Glutamatergic neuron (in vitro differentiated cells): ENCODE measurements around the gene CCL25. TPM values are rescaled to one million over a fixed set of nuclear protein-coding genes. Genes with fewer than 3 reads are reported as not detected.

Source experiments
- DNase-seq: peaks from one replicate; pipeline ENCODE4 v3.0.0; 2022
- H3K27ac Mint-ChIP-seq: one replicate; pipeline ENCODE4 v1.8.0; 2020; ENCODE audit warnings: mild to moderate bottlenecking, mixed read lengths, inconsistent platforms; ENCODE audit not compliant: unreplicated experiment
- H3K27me3 Mint-ChIP-seq: one replicate; pipeline ENCODE4 v1.8.0; 2020; ENCODE audit warnings: mild to moderate bottlenecking, moderate library complexity, mixed read lengths, inconsistent platforms; ENCODE audit not compliant: unreplicated experiment
- H3K36me3 Mint-ChIP-seq: one replicate; pipeline ENCODE4 v1.8.0; 2020; ENCODE audit warnings: mild to moderate bottlenecking, mixed read lengths, inconsistent platforms; ENCODE audit not compliant: unreplicated experiment
- H3K4me1 Mint-ChIP-seq: one replicate; pipeline ENCODE4 v1.8.0; 2020; ENCODE audit warnings: mild to moderate bottlenecking, low read depth, mixed read lengths, inconsistent platforms; ENCODE audit not compliant: unreplicated experiment
- H3K4me3 Mint-ChIP-seq: one replicate; pipeline ENCODE4 v1.8.0; 2020; ENCODE audit warnings: mild to moderate bottlenecking, mixed read lengths, inconsistent platforms; ENCODE audit not compliant: unreplicated experiment
- H3K9me3 Mint-ChIP-seq: one replicate; pipeline ENCODE4 v1.8.0; 2020; ENCODE audit warnings: mild to moderate bottlenecking, moderate library complexity, mixed read lengths, inconsistent platforms; ENCODE audit not compliant: unreplicated experiment
- CTCF ChIP-seq: fragments of 200-600 bp; sonication (generic); IDR thresholded peaks from one replicate; pipeline ENCODE4 v1.5.0; 2021; ENCODE audit not compliant: partially characterized antibody, unreplicated experiment
- total RNA-seq: library from RNA; stranded (reverse); fragmentation: NEBNext Ultra II Directional; extraction: Animal tissue kit (Norgen Biotek cat#: 25700); gene quantifications from one replicate; pipeline ENCODE4 v1.2.1, GENCODE V29; 2021; ENCODE audit not compliant: unreplicated experiment

Gene CCL25
- total RNA-seq, 1 donor from 2014 or later, result not detected

- no peak for DNase-seq
- no peak overlapping the region for H3K27ac Mint-ChIP-seq
- no peak for TF ChIP-seq CTCF
- H3K36me3 Mint-ChIP-seq, result no peaks in the 10 kb centered on the region
- no peak overlapping the region for H3K4me3 Mint-ChIP-seq
- H3K4me1 Mint-ChIP-seq, result no peaks in the 10 kb centered on the region
- H3K9me3 Mint-ChIP-seq, result no peaks in the 10 kb centered on the region
- H3K27me3 Mint-ChIP-seq, result peaks cover 10% of the 10 kb centered on the region
Measured at GRCh38 chr19:8085598-8086408, 33.2 kb downstream of the CCL25 start.

- no peak for TF ChIP-seq CTCF
- Mint-ChIP-seq H3K4me1 (no peaks in the 10 kb centered on the region), H3K27ac (no peak overlapping the region), H3K27me3 (peaks cover 9% of the 10 kb centered on the region), H3K9me3 (no peaks in the 10 kb centered on the region), H3K36me3 (no peaks in the 10 kb centered on the region), H3K4me3 (no peak overlapping the region)
- no peak for DNase-seq
Measured at GRCh38 chr19:8086849-8087248, 34.3 kb downstream of the CCL25 start.

DNA sequence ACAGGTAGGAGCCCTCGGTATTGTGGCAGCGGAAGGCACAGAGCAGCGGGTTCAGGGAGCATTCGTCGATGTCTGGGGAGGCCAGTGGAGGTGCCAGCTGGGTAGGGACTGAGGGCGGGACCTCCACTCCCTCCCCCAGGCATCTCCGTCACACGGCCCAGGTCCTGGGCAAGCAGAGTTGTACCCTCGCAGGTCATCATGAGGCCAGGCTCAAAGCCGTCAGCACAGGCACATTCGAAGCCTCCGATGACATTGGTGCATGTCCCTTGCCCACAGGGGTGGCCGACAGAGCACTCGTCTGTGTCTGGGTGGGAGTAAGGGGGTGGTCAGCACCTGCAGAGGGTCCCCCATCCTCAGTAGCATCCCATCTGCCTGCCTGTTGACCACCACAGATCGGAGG, 35.3 kb downstream of the CCL25 start:
- Mint-ChIP-seq H3K27ac (no peak overlapping the region), H3K4me3 (no peak overlapping the region), H3K36me3 (no peaks in the 10 kb centered on the region), H3K4me1 (no peaks in the 10 kb centered on the region), H3K9me3 (no peaks in the 10 kb centered on the region), H3K27me3 (peaks cover 6% of the 10 kb centered on the region)
- no peak for TF ChIP-seq CTCF
- no peak for DNase-seq

- H3K27me3 Mint-ChIP-seq, result peaks cover 6% of the 10 kb centered on the region
- DNase-seq, result no peak
- H3K36me3 Mint-ChIP-seq, result peaks cover 6% of the 10 kb centered on the region
- no peak overlapping the region for H3K27ac Mint-ChIP-seq
- no peak overlapping the region for H3K4me3 Mint-ChIP-seq
- no peaks in the 10 kb centered on the region for H3K4me1 Mint-ChIP-seq
- H3K9me3 Mint-ChIP-seq, result peaks cover 1% of the 10 kb centered on the region
- no peak for TF ChIP-seq CTCF
Measured at GRCh38 chr19:8088752-8089663, 36.4 kb downstream of the CCL25 start.
